ENCODE data around the gene PRKCA. TPM values are rescaled to one million over a fixed set of nuclear protein-coding genes. Genes with fewer than 3 reads are reported as not detected.

The PRKCA gene
- total RNA-seq, 4 donors from 2014 or later: 9.8 to 25.6 (median 12.2) TPM

DNA sequence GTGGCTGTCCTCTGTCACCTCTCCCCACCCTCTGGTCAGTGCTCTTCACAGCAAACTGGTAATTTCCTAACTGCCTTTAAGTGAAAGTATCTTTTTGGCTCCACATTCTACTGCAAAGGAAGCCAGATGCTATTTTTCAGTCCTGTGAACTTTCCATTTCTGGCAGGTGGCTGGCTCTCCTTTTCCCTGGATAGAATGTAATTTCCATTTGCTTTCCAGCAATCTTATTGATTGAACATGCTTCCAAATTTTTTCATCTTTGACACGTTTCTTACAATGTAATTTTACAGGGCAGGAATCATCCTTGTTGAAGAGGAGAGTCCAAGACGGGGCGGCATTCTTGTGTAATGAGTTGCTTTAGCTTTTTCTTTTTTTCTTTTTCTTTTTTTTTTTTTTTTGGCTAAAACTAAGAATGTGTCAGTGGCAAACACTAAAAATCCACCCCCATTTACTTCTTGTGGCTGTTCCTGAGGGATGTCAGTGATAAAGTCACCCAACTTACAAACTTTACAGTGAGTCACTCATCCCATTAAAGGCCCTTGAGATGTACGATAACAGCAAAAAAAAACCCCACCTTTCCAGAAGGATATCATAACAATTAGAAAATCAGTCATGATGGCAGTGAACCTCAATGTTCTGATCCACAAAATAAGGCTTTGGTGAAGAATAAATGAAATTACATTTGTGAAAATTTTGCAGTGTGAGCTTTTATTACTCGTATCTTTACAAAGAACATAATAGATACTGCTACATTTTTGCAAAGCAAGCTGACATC is 29.4 kb upstream of the PRKCA start:
- H3K4me1 ChIP-seq: no peaks in the 10 kb centered on the region
- DNase-seq (ENCODE audit: low spot score in 2 of 2): no peak
- no peak overlapping the region for H3K27ac ChIP-seq
- H3K4me3 ChIP-seq: no peak overlapping the region
- TF ChIP-seq EP300 (IDR thresholded peaks at IDR 0.05) (no peak), POLR2A (IDR thresholded peaks at IDR 0.05) (no peak), POLR2AphosphoS5 (IDR thresholded peaks at IDR 0.05) (no peak)
- TF ChIP-seq, protein P1, sequence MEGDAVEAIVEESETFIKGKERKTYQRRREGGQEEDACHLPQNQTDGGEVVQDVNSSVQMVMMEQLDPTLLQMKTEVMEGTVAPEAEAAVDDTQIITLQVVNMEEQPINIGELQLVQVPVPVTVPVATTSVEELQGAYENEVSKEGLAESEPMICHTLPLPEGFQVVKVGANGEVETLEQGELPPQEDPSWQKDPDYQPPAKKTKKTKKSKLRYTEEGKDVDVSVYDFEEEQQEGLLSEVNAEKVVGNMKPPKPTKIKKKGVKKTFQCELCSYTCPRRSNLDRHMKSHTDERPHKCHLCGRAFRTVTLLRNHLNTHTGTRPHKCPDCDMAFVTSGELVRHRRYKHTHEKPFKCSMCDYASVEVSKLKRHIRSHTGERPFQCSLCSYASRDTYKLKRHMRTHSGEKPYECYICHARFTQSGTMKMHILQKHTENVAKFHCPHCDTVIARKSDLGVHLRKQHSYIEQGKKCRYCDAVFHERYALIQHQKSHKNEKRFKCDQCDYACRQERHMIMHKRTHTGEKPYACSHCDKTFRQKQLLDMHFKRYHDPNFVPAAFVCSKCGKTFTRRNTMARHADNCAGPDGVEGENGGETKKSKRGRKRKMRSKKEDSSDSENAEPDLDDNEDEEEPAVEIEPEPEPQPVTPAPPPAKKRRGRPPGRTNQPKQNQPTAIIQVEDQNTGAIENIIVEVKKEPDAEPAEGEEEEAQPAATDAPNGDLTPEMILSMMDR (IDR thresholded peaks at IDR 0.05): no peak
- H3K36me3 ChIP-seq: no peaks in the 10 kb centered on the region
- no peaks in the 10 kb centered on the region for H3K9me3 ChIP-seq
- WGBS: 47% methylated on average over 5 of the region's 5 CpGs
- H3K27me3 ChIP-seq: no peaks in the 10 kb centered on the region

DNA sequence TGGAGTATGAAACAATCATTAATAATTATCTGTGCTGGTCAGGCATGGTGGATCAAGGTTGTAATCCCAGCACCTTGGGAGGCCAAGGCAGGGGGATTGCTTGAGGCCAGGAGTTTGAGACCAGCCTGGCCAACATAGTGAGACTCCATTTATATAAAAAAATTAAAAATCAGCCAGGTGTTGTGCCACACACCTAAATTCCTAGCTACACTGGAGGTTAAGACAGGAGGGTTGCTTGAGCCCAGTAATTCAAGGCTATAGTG is 28.9 kb upstream of the PRKCA start:
- TF ChIP-seq, protein P1 (IDR thresholded peaks at IDR 0.05): no peak
- no peak for TF ChIP-seq POLR2A (IDR thresholded peaks at IDR 0.05)

DNA sequence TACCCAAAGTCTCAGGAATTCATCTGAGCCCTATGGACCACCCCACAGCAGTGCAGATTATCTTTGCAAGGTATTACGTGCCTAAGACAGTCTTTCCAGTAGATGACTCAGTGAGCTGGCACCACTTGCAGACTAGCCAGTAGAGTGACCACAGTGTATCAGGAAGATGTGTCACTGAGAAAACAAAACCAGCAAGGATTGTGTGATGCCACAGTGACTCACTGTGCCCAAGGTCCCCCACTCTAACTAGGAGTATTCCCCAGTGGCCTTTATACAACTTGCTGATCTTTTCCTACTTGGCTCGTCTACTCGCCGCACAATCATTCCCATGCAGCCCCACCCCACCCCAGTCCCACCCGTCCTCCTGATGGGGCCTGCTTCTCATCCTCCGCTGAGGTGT is 26.8 kb upstream of the PRKCA start:
- WGBS: 52% methylated on average over 6 of the region's 6 CpGs
- Histone ChIP-seq H3K27ac (no peak overlapping the region), H3K9me3 (no peaks in the 10 kb centered on the region), H3K27me3 (no peaks in the 10 kb centered on the region), H3K4me3 (no peak overlapping the region), H3K36me3 (no peaks in the 10 kb centered on the region), H3K4me1 (no peaks in the 10 kb centered on the region)
- no peak for DNase-seq (ENCODE audit: low spot score in 2 of 2)
- TF ChIP-seq, protein P1 (IDR thresholded peaks at IDR 0.05): no peak
- no peak for TF ChIP-seq POLR2A (IDR thresholded peaks at IDR 0.05)
- TF ChIP-seq POLR2AphosphoS5 (IDR thresholded peaks at IDR 0.05): no peak
- TF ChIP-seq EP300 (IDR thresholded peaks at IDR 0.05): no peak

More for the DNA sequence above, 28.9 kb upstream of the PRKCA start:
- H3K4me1 ChIP-seq: no peaks in the 10 kb centered on the region
- H3K36me3 ChIP-seq: no peaks in the 10 kb centered on the region
- DNase-seq (ENCODE audit: low spot score in 2 of 2): no peak
- H3K27ac ChIP-seq: no peak overlapping the region
- H3K4me3 ChIP-seq: no peak overlapping the region
- no peaks in the 10 kb centered on the region for H3K9me3 ChIP-seq
- no peaks in the 10 kb centered on the region for H3K27me3 ChIP-seq

DNA sequence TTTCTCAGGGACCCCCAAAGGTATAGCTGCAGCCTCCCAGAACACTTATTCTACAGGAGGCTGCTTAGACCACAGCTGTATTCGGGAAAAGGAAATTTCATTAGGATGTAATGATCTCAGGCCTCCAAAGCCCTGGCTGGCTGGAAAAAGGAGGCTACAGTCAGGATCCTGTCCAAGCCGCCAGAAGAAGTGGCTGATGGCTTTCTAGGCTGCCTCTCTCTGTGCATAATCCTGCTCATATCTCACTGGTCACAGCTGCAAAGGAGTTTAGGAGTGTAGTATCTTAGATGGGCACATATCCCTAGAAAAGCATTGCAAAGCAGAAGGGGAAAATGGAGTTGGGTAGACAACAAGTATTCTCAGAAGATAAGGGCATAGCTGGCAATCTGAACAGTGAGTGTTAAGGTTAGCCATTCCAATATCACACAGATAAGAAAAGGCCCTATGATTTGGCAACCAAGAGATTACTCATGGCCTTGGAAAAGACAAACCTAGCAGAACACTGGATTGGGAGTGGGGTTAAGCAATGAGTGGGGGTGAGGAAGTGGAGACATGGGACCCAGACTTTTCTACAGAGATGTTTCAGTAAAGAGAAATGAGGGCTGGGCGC is 26.0 kb upstream of the PRKCA start:
- no peaks in the 10 kb centered on the region for H3K27me3 ChIP-seq
- no peak overlapping the region for H3K27ac ChIP-seq
- no peaks in the 10 kb centered on the region for H3K9me3 ChIP-seq
- no peak for DNase-seq (ENCODE audit: low spot score in 2 of 2)
- TF ChIP-seq POLR2AphosphoS5 (IDR thresholded peaks at IDR 0.05) (no peak), EP300 (IDR thresholded peaks at IDR 0.05) (no peak), POLR2A (IDR thresholded peaks at IDR 0.05) (no peak)
- TF ChIP-seq, protein P1 (IDR thresholded peaks at IDR 0.05): no peak
- no peaks in the 10 kb centered on the region for H3K36me3 ChIP-seq
- H3K4me3 ChIP-seq: no peak overlapping the region
- no peaks in the 10 kb centered on the region for H3K4me1 ChIP-seq
- 88% methylated on average over 3 of the region's 3 CpGs for WGBS

DNA sequence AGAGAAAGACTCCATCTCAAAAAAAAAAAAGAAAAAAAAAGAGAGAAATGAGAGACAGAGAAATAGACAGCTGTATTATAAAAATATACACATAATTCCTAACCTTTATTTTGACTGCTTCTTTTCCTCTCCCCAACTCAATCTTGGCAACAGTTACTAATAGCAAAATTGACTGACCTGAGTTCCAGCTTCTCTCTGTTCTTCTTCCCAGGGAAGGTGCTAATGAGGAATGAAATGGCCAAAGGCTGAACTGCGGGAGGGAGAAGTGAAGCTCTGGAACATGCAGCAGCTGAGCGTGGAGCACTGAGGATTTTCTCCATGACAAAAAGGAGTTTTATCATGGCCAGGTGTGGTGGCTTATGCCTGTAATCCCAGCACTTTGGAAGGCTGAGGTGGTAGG is 25.2 kb upstream of the PRKCA start:
- Histone ChIP-seq H3K36me3 (no peaks in the 10 kb centered on the region), H3K4me3 (no peak overlapping the region), H3K4me1 (no peaks in the 10 kb centered on the region), H3K9me3 (no peaks in the 10 kb centered on the region), H3K27me3 (no peaks in the 10 kb centered on the region), H3K27ac (no peak overlapping the region)
- TF ChIP-seq POLR2A (IDR thresholded peaks at IDR 0.05) (no peak), POLR2AphosphoS5 (IDR thresholded peaks at IDR 0.05) (no peak), EP300 (IDR thresholded peaks at IDR 0.05) (no peak)
- TF ChIP-seq, protein P1 (IDR thresholded peaks at IDR 0.05): no peak
- WGBS: 89% methylated on average over 2 of the region's 2 CpGs
- DNase-seq (ENCODE audit: low spot score in 2 of 2): no peak

Measured in suprapubic skin (tissue), 4 donors.